Hepatocyte (in vitro differentiated cells): Measurements from ENCODE around the gene ABHD8. TPM values are rescaled to one million over a fixed set of nuclear protein-coding genes. Genes with fewer than 3 reads are reported as not detected.

Experiments used
- DNase-seq: peaks from one replicate; pipeline ENCODE4 v3.0.0-alpha.2; 2016; ENCODE audit warnings: low spot score
- H2AFZ ChIP-seq: fragments of 200-600 bp; sonication (generic); 2 replicates; pipeline ENCODE4 v1.6.0; 2016; ENCODE audit warnings: antibody characterized with exemption, mild to moderate bottlenecking
- H3K27ac ChIP-seq: fragments of 200-600 bp; sonication (generic); 2 replicates; pipeline ENCODE4 v1.5.1; 2016; ENCODE audit warnings: mild to moderate bottlenecking
- H3K27me3 ChIP-seq: fragments of 200-600 bp; sonication (generic); 2 replicates; pipeline ENCODE4 v1.6.1; 2016
- H3K36me3 ChIP-seq: fragments of 200-600 bp; sonication (generic); replicated peaks from 2 replicates; pipeline ENCODE4 v1.5.1; 2016; ENCODE audit warnings: low read depth; ENCODE audit not compliant: insufficient read depth
- H3K4me1 ChIP-seq: fragments of 200-600 bp; sonication (generic); 2 replicates; pipeline ENCODE4 v1.5.1; 2016; ENCODE audit warnings: mild to moderate bottlenecking, moderate library complexity; ENCODE audit not compliant: insufficient read depth
- H3K4me2 ChIP-seq: fragments of 200-600 bp; sonication (generic); 2 replicates; pipeline ENCODE4 v1.6.0; 2016
- H3K4me3 ChIP-seq: fragments of 200-600 bp; sonication (generic); 2 replicates; pipeline ENCODE4 v1.5.1; 2016; ENCODE audit warnings: mild to moderate bottlenecking
- H3K79me2 ChIP-seq: fragments of 200-600 bp; sonication (generic); 2 replicates; pipeline ENCODE4 v1.6.0; 2017; ENCODE audit warnings: mild to moderate bottlenecking
- H3K9me2 ChIP-seq: fragments of 200-600 bp; sonication (generic); replicated peaks from 2 replicates; pipeline ENCODE4 v1.6.0; 2017; ENCODE audit warnings: mild to moderate bottlenecking; ENCODE audit not compliant: insufficient read depth
- H3K9me3 ChIP-seq: fragments of 200-600 bp; sonication (generic); 2 replicates; pipeline ENCODE4 v1.5.1; 2016; ENCODE audit warnings: low read depth, mild to moderate bottlenecking
- H4K20me1 ChIP-seq: fragments of 200-600 bp; sonication (generic); 2 replicates; pipeline ENCODE4 v1.6.0; 2016; ENCODE audit warnings: mild to moderate bottlenecking; ENCODE audit not compliant: insufficient read depth, poor library complexity, severe bottlenecking
- CTCF ChIP-seq: fragments of 200-600 bp; sonication (generic); IDR thresholded peaks from 2 replicates; pipeline ENCODE4 v1.5.1; 2016; ENCODE audit warnings: antibody characterized with exemption, mild to moderate bottlenecking; ENCODE audit not compliant: poor library complexity
- EZH2 ChIP-seq: fragments of 200-600 bp; sonication (generic); IDR thresholded peaks from 2 replicates; pipeline ENCODE4 v1.6.1; 2016; ENCODE audit warnings: antibody characterized with exemption, mild to moderate bottlenecking, borderline replicate concordance
- EZH2phosphoT487 ChIP-seq: fragments of 200-600 bp; sonication (generic); IDR thresholded peaks from one replicate; pipeline ENCODE4 v1.6.1; 2018; ENCODE audit warnings: antibody characterized with exemption, mild to moderate bottlenecking, low read depth, moderate library complexity; ENCODE audit not compliant: unreplicated experiment, severe bottlenecking
- WGBS: methylation state at CpG from one replicate; pipeline ENCODE4 v1.1.6; 2016; ENCODE audit warnings: low lambda C conversion rate; ENCODE audit errors: missing lambda C conversion rate; 5-methylcytosine and 5-hydroxymethylcytosine counted together
- polyA plus RNA-seq: library from polyadenylated mRNA; unstranded; fragments of >200 nt; fragmentation: Nextera tagmentation; extraction: Ambion mirVana; gene quantifications from 2 replicates; pipeline ENCODE4 v1.2.1, GENCODE V29; 2016
- total RNA-seq: library from RNA; depleted of rRNA; stranded (reverse); fragments of >200 nt; gene quantifications from 2 replicates; pipeline ENCODE4 v1.2.3, GENCODE V29; 2014

ABHD8 gene
- total and polyA plus RNA-seq, 2 experiments from 2014 or later = 12.9 to 17.6 TPM

GRCh38 chr19:17321655-17322489 is 18.6 kb upstream of the ABHD8 start:
- Histone ChIP-seq H3K4me1 (no peaks in the 10 kb centered on the region), H3K36me3 (no peaks in the 10 kb centered on the region), H3K9me2 (no peaks in the 10 kb centered on the region), H3K27ac (no peak overlapping the region), H3K4me3 (no peak overlapping the region), H3K79me2 (no peaks in the 10 kb centered on the region), H3K27me3 (no peaks in the 10 kb centered on the region), H3K4me2 (no peak overlapping the region), H4K20me1 (no peaks in the 10 kb centered on the region), H3K9me3 (no peaks in the 10 kb centered on the region), H2AFZ (no peak overlapping the region)
- TF ChIP-seq EZH2phosphoT487 = no peak
- TF ChIP-seq EZH2 = no peak
- no peak for TF ChIP-seq CTCF
- 95% methylated on average over 18 of the region's 19 CpGs for WGBS
- DNase-seq = no peak

GRCh38 chr19:17320435-17320834 is 17.2 kb upstream of the ABHD8 start:
- Histone ChIP-seq H4K20me1 (no peaks in the 10 kb centered on the region), H3K36me3 (no peaks in the 10 kb centered on the region), H3K9me2 (no peaks in the 10 kb centered on the region), H3K27ac (no peak overlapping the region), H3K4me2 (no peak overlapping the region), H2AFZ (no peak overlapping the region), H3K4me1 (no peaks in the 10 kb centered on the region), H3K79me2 (no peaks in the 10 kb centered on the region), H3K27me3 (no peaks in the 10 kb centered on the region), H3K9me3 (no peaks in the 10 kb centered on the region), H3K4me3 (no peak overlapping the region)
- TF ChIP-seq EZH2 = no peak
- TF ChIP-seq EZH2phosphoT487 = no peak
- no peak for TF ChIP-seq CTCF
- no peak for DNase-seq
- 87% methylated on average over 11 of the region's 11 CpGs for WGBS

DNA sequence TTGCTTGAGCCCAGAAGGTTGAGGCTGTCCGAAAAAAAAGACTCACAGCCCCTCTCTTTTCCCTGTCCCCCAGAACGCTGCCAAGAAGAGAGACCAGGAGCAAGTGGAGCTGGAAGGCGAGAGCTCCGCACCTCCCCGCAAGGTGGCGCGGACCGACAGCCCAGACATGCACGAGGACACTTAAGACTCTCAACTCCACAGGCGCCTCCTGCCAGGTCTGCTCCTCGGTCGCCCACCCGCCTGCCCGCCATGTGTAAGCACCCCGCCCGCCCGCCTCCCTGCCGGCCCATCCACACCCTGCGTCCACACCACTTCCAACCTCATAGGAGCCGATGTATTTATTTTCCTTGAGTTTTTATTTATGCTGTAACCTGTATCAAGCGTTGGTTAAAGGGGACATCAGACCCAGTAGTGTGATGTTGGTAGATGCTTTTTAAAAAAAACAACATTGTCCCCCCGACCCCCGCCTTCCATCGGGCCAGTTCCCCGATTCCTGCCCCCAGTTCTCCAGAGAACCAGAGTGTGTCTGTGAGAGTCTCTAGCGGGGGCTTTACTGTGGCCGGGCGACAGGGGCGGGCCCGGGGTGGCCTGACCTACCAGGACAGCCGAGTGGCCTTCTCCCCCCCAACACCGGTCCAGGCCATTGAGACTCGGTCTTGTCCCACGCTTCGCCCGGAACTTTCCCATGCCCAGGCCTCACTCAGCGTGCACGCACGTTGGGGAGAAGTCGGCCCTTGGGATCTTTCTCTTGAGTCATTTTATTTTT is 16.4 kb upstream of the ABHD8 start:
- Histone ChIP-seq H3K79me2 (no peaks in the 10 kb centered on the region), H3K4me1 (no peaks in the 10 kb centered on the region), H3K4me3 (no peak overlapping the region), H3K4me2 (no peak overlapping the region), H3K36me3 (no peaks in the 10 kb centered on the region), H4K20me1 (no peaks in the 10 kb centered on the region), H3K9me2 (no peaks in the 10 kb centered on the region), H2AFZ (no peak overlapping the region), H3K27me3 (no peaks in the 10 kb centered on the region), H3K9me3 (no peaks in the 10 kb centered on the region), H3K27ac (no peak overlapping the region)
- DNase-seq = no peak
- WGBS = 92% methylated on average over 22 of the region's 40 CpGs
- TF ChIP-seq EZH2 (no peak), EZH2phosphoT487 (no peak), CTCF (no peak)
